HG03045 (cell line): ENCODE data around the gene SIX3.

Experiments
- ATAC-seq: cut with Tn5 transposase; IDR thresholded peaks from one replicate; pipeline ENCODE4 v1.9.1; 2021; ENCODE audit warnings: mild to moderate bottlenecking, moderate library complexity; ENCODE audit not compliant: unreplicated experiment

The SIX3 gene

DNA sequence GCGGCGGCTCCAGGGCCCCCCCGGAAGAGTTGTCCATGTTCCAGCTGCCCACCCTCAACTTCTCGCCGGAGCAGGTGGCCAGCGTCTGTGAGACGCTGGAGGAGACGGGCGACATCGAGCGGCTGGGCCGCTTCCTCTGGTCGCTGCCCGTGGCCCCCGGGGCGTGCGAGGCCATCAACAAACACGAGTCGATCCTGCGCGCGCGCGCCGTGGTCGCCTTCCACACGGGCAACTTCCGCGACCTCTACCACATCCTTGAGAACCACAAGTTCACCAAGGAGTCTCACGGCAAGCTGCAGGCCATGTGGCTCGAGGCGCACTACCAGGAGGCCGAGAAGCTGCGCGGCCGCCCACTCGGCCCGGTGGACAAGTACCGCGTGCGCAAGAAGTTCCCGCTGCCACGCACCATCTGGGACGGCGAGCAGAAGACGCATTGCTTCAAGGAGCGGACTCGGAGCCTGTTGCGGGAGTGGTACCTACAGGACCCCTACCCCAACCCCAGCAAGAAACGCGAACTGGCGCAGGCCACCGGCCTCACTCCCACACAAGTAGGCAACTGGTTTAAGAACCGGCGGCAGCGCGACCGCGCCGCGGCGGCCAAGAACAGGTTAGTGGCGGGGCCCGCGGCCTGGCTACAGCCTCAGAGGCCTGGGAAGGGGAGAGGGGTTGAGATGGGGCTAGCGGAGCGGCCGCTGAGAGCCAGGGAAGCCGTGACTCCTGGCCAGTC lies 965 bp downstream of the SIX3 start:
- no peak for ATAC-seq

GRCh38 chr2:44943031-44943692 lies 1.7 kb downstream of the SIX3 start:
- ATAC-seq, result no peak

GRCh38 chr2:44943693-44944101 lies 2.2 kb downstream of the SIX3 start:
- ATAC-seq, result no peak

DNA sequence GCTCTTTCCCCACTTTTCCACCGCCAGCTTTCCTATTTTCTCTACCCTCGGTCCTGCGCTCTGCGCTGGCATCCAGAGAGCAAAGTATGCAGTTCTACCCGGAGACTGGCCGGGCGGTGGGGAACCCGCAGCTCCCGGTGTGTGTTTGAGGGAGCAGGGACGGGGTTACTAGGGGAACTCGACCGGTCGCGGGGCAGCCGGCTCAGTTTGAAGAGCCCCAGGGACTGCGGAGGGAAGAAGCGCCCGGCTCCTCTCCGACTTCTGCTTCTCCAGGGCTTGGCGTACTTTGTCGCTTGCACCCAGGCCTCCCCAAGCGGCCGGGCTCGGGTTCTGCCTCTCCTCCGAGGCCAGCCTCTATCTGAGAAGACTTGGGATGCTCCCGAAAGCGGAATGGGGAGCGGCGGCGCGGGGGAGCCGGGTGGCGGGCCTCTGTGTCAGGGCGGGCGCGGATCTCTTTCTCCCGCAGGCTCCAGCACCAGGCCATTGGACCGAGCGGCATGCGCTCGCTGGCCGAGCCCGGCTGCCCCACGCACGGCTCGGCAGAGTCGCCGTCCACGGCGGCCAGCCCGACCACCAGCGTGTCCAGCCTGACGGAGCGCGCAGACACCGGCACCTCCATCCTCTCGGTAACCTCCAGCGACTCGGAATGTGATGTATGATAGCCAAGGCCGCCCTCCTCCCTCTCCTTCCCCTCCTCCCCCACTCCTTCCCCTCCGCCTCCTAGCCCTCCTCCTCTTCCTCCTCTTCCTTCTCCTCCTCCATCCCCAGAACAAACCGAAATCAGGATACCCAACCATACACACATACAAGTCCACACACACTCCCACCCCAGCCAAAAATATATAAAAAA lies 2.8 kb downstream of the SIX3 start:
- ATAC-seq, result no peak

GRCh38 chr2:44944952-44945612 lies 3.6 kb downstream of the SIX3 start:
- no peak for ATAC-seq

- no peak for ATAC-seq
Measured at GRCh38 chr2:44945676-44946371, 4.3 kb downstream of the SIX3 start.

DNA sequence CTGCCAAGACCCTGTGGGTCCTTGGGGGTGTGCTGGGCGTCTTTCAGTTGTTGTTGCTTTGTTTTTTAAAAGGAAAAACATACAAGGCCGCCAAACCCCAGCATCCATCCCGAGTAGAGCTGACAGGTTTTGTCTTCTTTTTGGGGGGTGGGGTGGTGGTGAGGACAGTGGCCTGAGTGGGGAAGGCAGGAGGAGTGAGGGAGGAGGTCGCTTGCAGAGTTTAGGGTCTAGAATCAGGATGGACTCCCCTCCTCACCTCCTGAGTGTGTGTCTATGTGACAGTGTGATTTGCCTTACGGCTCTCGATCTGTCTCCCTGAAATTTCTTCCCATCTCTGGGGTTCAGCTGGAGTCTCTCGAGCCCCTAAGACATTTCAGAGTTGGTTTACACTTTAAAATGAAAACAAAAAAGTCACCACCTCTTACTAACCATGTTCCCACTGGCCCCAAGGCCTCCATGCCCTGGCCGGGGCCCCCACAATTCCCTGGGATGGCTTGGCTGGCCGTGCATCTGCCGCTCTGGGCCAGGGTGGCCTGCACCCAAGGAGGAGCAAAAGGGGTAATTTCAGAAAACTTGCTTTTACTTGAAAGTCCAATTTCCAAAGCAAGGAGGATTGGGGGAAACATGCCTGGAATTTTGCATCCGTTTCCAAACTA lies 5.0 kb downstream of the SIX3 start:
- no peak for ATAC-seq

GRCh38 chr2:44947028-44947375 lies 5.5 kb downstream of the SIX3 start:
- no peak for ATAC-seq

- no peak for ATAC-seq
Measured at GRCh38 chr2:44948565-44949328, 7.2 kb downstream of the SIX3 start.

- ATAC-seq, result no peak
Measured at GRCh38 chr2:44949329-44950151, 8.0 kb downstream of the SIX3 start.

DNA sequence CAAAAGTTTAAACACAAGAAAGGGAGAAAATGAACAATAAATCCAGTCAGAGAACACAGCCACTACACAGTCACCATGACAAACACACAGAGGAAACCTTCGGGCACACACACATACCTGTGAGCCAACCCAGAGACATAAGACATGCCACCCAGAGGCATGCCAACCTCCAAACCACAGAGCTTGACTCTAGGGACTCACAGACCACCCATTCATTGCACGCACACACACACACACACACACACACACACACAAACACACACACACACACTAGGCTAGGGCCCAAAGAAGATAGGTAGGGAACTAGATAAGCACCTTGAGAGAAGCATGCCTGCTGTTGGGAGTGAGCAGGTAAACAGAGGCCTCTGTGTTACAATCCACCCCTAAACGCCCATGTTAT lies 9.1 kb downstream of the SIX3 start:
- no peak for ATAC-seq

GRCh38 chr2:44951124-44951523 lies 9.6 kb downstream of the SIX3 start:
- ATAC-seq, result no peak

- ATAC-seq, result no peak
Measured at GRCh38 chr2:44951714-44952113, 10.2 kb downstream of the SIX3 start.

- no peak for ATAC-seq
Measured at GRCh38 chr2:44952143-44952805, 10.8 kb downstream of the SIX3 start.

- ATAC-seq, result no peak
Measured at GRCh38 chr2:44952806-44953498, 11.4 kb downstream of the SIX3 start.

DNA sequence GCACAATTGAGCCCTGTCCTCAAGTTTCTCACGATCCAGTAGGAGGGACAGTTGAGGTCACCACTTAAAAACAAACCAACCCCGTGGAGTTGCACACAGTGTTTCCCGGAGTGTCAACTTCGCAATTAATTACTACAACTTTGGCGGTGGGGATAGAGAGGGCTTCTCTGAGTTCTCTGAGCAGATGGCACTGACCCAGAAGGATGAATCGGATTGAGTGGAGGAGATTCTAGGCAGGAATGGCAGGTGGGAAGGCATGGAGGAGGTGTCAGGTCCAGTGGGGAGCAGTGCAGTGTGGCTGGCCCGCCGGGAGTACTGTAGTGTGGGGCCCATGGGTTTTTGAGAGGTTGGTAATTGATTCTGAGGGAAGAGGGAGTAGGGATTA lies 12.0 kb downstream of the SIX3 start:
- ATAC-seq, result no peak

GRCh38 chr2:44954447-44954888 lies 13.0 kb downstream of the SIX3 start:
- ATAC-seq, result no peak
